Stimulated activated CD4-positive, alpha-beta T cell treated with anti-CD3 and anti-CD28 coated beads, Interleukin-1b, Interleukin-23, amount 100 ng/mL, for 24 hours (primary cell): ENCODE results near the gene NPY4R.
"Not testable (repeated sequence)": the region's sequence is repeated elsewhere in the genome, so short reads cannot be mapped to it uniquely, and the experiment has no call there.

Experiments
- DNase-seq, 4 experiments: peaks; one replicate each; pipeline ENCODE4 v3.0.0-alpha.2; 2020; ENCODE audit warnings: low read depth in 4 of 4, low spot score in 1 of 4

Gene NPY4R

DNA sequence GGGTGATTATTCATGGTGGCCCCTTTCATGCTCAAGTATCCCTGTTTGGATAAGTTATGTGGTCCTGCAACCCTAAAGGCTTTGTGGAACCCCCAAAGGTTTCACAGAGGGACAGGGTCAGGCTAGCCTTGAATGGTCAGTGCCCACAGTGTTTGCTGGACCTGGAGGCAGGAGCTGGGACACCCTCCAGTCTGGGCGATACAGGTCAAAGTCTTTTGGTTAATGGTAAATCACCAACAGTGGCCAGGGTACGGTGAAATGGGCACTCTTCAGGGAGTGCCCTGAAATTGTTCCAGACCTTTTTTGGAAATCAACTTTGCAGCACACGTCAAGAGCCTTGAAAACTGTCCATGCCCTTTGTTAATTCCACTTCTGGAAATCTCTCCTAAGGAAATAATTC lies 8.7 kb downstream of the NPY4R start:
- not testable (repeated sequence) for DNase-seq

DNA sequence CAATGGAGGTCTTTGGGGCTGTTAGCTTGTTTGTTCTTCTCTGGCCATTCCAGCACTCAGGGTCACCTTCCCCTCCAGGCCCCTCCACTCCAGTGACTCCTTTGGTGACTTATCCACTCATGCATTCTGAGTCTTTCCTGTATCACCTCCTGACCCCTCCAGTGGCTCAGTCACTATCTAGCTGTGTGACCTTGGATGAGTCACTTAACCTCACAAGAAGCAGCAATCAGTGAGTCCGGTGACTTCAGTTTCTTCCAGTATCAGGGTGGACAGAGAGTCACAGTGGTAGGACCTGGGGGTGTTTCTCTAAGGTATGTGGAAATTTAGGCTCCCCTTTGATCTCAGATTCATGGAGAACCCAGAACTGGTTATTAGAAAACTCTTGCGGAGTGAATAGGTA lies 9.8 kb downstream of the NPY4R start:
- not testable (repeated sequence) for DNase-seq

DNA sequence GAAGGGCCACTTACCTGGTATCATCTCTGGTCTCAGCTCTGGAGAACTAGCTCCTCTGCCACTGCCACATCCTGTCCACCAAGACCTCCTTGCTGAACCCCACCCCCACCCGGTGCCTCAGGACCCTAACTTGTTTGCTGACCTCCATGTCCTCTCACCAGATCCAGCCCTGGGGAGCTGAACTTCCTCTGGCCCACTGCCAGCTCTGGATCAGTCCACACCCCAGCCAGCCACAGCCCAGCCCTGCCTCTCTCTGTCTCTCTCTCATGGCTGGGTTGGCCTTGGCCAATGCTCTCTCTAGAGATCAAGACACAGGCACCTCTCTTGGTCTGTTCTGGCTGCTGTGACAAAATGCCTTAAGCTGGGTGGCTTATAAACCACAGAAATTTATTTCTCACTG lies 14.4 kb downstream of the NPY4R start:
- DNase-seq = not testable (repeated sequence)

DNA sequence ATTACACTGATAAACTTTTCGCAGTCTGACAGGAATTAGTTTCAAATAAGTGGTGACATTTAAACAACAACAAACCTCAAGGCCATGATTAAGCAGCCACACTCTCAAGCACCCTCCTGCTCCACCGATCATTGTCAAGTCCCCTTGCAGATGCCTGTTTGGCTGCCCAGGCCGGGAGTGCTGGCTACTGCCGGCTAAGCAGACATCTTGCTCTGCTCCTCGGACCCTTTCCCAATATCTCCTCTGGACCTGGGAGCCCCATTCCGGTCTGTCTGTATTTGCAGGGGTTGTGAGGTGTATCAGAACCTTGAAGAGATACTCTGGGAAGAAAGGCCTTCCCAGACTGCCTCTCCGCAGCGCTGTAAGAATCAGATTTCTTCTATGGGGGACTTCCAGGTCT lies 14.9 kb downstream of the NPY4R start:
- not testable (repeated sequence) for DNase-seq

DNA sequence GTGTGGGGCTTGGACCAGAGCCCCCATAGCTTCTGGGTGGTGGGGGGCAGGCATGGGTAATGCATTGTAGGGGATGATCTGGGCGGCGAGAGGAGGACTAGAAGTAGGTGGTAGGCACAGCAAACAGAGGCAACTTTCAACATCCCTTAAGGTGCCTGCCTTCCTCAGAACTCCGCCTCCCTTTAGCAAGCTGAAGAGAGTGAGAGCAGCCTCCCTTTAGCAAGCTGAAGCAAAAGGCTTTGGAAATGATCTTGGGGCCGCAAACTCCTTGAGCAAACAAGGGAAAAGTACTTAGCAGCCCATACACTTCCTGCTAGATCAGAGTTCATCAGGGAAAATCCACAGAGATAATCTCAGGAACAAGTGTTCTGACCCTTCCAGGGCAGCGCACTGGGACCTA lies 18.3 kb downstream of the NPY4R start:
- DNase-seq = not testable (repeated sequence)

DNA sequence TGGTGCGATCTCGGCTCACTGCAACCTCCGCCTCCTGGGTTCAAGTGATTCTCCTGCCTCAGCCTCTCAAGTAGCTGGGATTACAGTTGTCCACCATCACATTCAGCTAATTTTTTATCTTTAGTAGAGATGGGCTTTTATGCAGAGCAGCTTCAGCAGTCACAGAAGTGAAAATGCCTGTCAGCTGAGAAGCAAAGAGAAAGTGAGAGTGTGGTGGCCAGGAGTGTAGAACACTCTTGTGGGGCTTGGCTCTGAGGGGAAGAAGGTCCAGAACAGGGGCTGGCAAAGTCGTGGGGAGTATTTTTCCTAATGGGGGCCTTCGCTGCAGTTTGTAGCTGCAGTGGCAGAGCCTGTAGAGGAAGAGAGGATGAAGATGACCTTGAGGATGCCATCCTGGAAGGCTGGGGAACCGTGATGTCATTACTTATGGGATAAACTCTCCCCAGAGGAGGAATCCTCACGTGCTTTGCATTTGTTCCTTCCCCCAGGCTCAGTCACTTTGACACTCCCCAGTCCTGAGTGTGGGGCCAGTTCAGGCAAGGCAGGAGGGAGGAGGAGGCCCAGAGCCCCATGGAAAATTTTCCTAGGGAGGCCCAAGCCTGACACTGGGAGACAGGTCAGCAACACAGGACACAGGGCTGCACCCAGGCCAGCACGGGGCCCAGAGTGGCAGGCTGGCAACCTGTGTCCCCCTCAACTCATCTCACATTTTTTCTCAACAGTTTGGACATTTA lies 20.2 kb downstream of the NPY4R start:
- DNase-seq = not testable (repeated sequence)

DNA sequence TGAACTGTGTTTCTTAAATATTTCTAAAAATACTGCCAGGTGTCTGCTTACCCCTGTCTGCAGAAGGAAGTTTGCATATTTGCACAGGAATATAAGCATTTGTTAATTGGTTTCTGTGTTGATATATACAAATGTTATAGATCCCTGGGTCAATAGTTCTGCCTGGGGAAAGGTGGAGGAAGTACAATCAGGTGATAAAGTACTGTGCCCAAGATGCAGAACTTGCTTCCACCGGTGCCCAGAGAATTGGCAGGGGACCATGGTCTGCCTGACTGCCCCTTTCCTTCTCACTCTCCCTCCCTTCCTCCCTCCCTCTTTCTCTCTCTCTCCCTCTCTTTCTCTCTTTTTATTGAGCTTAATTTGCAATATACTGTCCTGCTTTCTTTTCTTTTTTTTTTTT lies 22.3 kb downstream of the NPY4R start:
- DNase-seq = not testable (repeated sequence)

DNA sequence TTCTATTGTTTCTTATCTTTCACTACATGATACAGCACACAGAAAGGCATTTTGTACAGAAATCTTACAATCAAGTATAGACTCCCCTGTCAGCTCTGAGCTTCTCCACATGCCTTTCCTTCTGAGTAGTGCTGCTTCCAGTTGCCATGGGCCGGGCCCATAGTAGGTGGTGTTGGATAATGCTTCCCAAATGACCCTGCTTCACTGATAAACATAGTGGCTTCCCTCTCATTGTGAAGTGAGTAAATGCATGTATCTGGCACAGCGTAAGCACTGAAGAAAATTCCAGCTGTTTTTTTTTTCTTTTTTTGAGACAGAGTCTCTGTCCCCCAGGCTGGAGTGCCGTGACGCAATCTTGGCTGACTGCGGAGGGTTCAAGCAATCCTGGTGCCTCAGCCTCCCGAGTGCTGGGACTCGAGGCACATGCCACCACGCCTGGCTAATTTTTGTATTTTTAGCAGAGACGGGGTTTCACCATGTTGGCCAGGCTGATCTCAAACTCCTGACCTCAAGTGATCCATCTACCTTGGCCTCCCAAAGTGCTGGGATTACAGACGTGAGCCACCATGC lies 23.0 kb downstream of the NPY4R start:
- DNase-seq = not testable (repeated sequence)

DNA sequence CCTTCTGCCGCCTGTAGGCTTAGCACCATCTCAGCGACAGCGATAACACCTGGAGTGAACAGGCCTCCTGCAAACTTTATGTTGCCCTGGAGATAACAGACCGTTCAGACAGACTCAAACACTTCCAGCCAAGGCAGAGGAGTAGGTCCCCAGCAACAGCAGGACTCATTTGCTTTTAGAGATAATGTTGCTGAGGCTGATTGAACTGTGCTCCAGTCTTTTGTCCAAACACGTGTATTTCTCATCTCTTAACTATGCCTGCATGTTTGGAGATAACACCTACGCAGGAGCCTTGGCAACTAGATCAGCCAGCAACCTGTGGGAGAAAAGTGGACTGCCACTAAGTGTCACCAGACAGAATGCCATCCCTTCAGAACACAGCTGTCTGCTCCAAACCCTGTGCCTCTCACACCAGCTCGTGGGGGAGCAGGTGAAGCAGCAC lies 23.9 kb downstream of the NPY4R start:
- DNase-seq = not testable (repeated sequence)

DNA sequence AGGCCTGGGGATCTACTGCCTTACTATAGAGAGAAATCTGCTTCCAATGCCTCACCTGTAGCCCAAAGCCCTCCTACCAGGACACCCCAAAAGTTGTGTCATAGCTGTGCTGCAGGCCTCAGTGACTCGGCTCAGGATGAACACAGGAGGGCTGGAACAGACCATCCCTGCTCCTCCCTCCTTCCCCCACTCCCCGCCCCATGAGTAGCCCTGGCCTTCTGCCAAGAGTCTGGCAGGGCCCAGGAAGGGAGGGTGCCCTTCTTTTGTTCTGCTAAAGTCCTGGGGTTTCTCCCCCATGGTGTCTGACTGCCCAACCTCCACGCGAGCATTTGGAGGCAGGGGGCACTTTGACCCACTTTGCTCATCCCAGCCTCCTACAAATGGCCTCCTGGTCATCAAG lies 24.8 kb downstream of the NPY4R start:
- not testable (repeated sequence) for DNase-seq

DNA sequence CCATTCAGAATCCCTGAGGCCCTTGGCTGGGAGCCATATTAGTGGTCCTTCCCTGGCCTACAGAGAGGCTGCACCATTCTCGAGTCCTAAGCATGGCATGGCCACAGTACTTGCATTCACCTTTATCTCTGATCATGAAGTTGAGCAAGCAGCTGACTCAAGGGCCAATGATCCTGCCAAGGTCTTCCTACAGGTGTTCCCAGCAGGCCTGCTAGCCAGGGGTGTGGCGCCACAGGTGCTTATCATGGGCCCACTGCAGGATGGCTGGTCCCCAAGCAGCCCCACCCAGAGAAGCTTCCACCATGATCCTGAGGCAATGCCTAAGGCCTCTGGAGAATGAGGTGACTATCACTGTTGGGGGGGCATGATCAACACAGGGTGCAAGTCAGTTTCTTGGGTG lies 42.2 kb downstream of the NPY4R start:
- DNase-seq = not testable (repeated sequence)

DNA sequence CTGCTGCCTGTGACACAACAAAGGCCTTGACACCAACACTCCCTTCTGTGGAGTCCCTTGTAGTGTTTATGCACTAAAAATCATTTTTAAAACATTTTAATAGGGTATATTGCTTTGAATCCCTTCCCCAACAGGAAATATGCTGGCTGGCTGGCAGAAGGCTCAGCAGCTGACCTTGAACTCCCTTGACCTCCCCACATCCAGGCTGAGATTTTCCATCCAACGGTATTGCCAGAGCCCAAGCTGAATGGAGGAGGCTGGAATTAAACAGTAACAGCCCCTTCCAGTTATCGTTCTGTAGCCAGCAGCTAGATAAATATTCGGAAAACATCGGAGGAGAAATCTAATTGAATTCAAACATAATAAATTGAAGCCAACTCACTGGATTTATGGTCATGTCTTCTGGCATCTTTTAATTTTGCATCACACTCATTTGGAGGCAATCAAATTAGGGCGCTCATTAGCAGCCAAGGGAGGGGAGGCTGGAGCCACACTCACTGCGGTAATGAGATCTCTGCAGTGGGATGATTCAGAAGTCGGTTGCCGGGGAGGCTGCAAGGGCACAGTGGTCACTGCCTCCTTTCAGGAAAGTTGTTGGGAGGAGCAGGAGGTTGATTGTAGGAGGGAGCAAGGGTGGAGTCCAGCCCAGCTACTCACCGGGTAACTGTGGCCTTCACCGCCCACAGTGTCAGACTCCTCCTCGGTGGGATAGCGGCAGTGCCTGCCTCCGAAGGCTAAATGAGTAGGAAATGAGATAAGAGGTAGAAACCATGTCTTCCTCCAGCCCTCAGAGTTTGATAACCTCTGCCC lies 46.0 kb downstream of the NPY4R start:
- DNase-seq = not testable (repeated sequence)

DNA sequence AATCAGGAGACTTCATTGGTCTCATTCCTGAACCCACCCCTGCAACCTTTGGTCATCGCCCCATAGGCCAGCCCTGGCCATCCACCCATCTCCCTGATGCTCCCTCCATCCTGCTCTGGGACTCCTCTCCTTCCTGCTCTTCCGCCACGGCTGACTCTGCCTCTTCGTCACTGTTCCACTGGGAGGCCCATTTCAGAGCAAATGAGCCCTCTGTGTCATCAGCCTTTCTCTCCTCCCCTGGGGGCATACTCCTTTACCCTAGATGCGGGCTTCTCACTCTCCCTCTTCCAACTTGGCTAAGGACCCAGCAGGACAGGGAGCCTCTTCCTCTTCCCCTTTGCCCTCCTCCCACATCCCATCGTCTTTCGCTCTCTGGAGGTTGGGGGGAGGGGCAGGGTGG lies 47.5 kb downstream of the NPY4R start:
- DNase-seq = not testable (repeated sequence)

DNA sequence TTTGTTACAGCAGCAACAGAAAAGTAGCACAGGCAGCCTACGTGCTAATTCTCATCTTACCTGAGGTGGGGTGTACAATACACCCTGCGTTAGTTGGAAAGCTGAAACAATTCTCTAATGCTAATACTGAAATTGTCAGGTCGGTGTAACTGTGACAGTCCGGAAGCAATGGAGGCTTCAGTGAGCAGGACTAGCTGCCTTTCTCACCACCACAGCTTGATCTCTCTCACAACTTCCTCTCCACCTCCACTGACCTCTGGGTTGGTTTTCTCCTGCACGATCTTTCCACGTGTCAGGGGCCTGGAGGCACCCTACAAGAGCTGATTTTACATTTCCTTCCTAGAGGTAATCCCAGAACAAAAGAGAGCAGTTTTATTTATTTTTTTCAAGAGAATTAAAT lies 50.5 kb downstream of the NPY4R start:
- not testable (repeated sequence) for DNase-seq

DNA sequence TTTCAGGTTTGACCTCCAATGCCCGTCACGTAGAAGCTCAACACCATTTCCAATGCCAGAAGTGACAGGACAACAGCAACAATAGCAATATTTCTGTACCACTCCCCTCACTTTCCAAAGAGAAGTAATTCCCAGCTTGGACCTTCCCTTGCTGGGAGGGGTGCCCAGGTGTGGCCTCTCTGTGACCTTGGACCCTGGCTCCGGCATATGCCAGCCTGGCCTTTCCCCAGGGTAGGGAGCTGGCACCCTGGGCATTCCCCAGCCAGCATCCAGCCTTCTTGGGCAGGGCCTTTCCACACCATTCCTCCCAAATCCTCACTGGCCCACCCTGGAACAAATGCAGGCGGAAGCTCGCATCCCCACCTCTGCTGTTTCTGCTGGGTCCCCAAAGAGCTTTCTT lies 53.1 kb downstream of the NPY4R start:
- not testable (repeated sequence) for DNase-seq

DNA sequence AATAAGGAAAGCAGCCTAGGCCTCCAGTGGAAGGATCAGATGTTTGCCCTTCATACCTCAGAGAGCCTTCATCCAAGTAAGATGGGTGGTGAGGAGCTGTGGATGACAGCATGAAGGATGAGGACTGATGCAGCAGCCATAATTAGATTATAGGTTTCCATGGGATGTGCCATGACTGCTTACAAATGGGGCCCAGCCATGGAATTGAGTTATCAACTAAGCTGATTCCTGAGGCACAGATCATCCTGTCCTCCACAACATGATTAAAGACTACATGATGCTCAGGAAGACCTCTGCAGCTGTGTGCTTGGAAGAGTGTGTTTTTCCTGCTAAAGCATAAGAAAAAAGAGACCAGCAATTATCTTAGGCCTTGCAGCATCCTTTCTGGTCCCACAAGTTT lies 54.6 kb downstream of the NPY4R start:
- DNase-seq = not testable (repeated sequence)
